Psoas muscle (tissue), 8 donors: ENCODE measurements around the gene TNRC6B. TPM values are rescaled to one million over a fixed set of nuclear protein-coding genes. Genes with fewer than 3 reads are reported as not detected.
"Not testable (repeated sequence)": the region's sequence is repeated elsewhere in the genome, so short reads cannot be mapped to it uniquely, and the experiment has no call there.

ENCODE experiments used
- ATAC-seq, 4 donors: fragments of 200-7000 bp; cut with Tn5 transposase; one replicate each; pipeline ENCODE4 v1.9.1; 2020; ENCODE audit warnings: moderate library complexity in 3 of 4, mild to moderate bottlenecking in 2 of 4
- DNase-seq, 2 donors: peaks; one replicate each; pipeline ENCODE4 v3.0.0-alpha.2; 2020
- H3K27ac ChIP-seq: fragments of 200-600 bp; one replicate; pipeline ENCODE4 v1.8.0; 2022
- H3K27me3 ChIP-seq, 3 donors: fragments of 200-600 bp in 1 of 3; one replicate each; pipeline versions ENCODE4 v1.6.1 to v1.8.0; 2013 to 2022; ENCODE audit warnings: low read length in 2 of 3, mild to moderate bottlenecking in 2 of 3, moderate library complexity in 1 of 3; ENCODE audit not compliant: insufficient read depth in 3 of 3
- H3K36me3 ChIP-seq, 2 donors: fragments of 200-600 bp in 1 of 2; one replicate each; pipeline versions ENCODE4 v1.6.1 to v1.8.0; 2013 to 2022; ENCODE audit warnings: low read depth in 1 of 2, mild to moderate bottlenecking in 1 of 2, moderate library complexity in 1 of 2; ENCODE audit not compliant: insufficient read depth in 1 of 2
- H3K4me1 ChIP-seq: fragments of 200-600 bp; one replicate; pipeline ENCODE4 v1.8.0; 2022
- H3K4me3 ChIP-seq: fragments of 200-600 bp; one replicate; pipeline ENCODE4 v1.8.0; 2022; ENCODE audit warnings: mild to moderate bottlenecking
- H3K9me3 ChIP-seq: fragments of 200-600 bp; one replicate; pipeline ENCODE4 v1.8.0; 2022
- CTCF ChIP-seq: fragments of 200-600 bp; IDR thresholded peaks from one replicate; pipeline ENCODE4 v1.8.0; 2022; ENCODE audit warnings: antibody characterized with exemption
- WGBS, 3 donors: extraction: QIAGEN DNeasy Blood & Tissue Kit; methylation state at CpG; one replicate each; pipeline versions ENCODE4 v1.1.6 to v1.1.7; 2013; 5-methylcytosine and 5-hydroxymethylcytosine counted together
- intact Hi-C, 2 donors: fragments of 100-400 bp; cut with DNase I; formaldehyde crosslinking; loops; one replicate each; pipeline versions ENCODE4 v1.11.0 to v1.14.2; 2022
- polyA plus RNA-seq, 3 donors: library from polyadenylated mRNA; stranded (reverse); fragments of 200-250 nt; gene quantifications; one replicate each; pipeline ENCODE4 v1.2.3, GENCODE V29; 2013
- total RNA-seq, 4 donors: library from RNA; stranded (reverse); fragmentation: NEBNext Ultra II Directional in 2 of 4; extraction: Animal tissue kit (Norgen Biotek cat#: 25700) in 2 of 4; gene quantifications; one replicate each; pipeline versions ENCODE4 v1.2.1 to v1.2.4, GENCODE V29; 2021 to 2023
- donor health status: healthy with polysubstance abuse.
- donor health status: DM: no; HTN: no; CAD: no; lungs with moderate emphysema.
- donor health status: Bipolar disorder and iron deficiency.
- donor health status: healthy.
- donor health status: DM: yes; HTN: yes; CAD: no.
- donor health status: DM: no; HTN: no; CAD: no.
- donor health status: DM: no; HTN: no; CAD: no.
- donor health status: DM: yes; HTN: yes; CAD: no.

TNRC6B gene
- total and polyA plus RNA-seq, 7 donors: 2.2 to 49.4 (median 27.9) TPM

GRCh38 chr22:40221055-40221414 is 43.3 kb downstream of the TNRC6B start:
- Histone ChIP-seq H3K27ac (peak overlapping the region; percentile 77), H3K4me3 (no peak overlapping the region)
- WGBS, 3 donors: 37 to 57% (median 41%) methylated on average over 5 of the region's 5 CpGs

DNA sequence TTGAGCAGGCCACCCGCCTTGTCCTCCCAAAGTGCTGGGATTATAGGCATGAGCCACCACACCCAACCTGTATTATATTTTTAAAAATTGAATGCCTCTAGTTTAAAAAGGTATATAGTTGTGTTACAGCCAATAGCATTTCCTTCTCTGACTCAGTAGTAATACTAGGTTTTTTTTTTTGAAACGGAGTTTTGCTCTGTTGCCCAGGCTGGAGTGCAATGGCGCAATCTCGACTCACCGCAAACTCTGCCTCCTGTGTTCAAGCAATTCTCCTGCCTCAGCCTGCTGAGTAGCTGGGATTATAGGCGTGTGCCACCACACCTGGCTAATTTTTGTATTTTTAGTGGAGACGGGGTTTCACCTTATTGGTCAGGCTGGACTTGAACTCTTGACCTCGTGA is 45.3 kb downstream of the TNRC6B start:
- intact Hi-C loops, H3K4me3 ChIP-seq, H3K27me3 ChIP-seq, H3K27ac ChIP-seq, ATAC-seq, DNase-seq, H3K9me3 ChIP-seq, H3K36me3 ChIP-seq: not testable (repeated sequence)
- WGBS, 3 donors: 92 to 96% (median 93%) methylated on average over 8 of the region's 8 CpGs
- peaks cover 65% of the 10 kb centered on the region for H3K4me1 ChIP-seq

More at GRCh38 chr22:40221055-40221414, 43.3 kb downstream of the TNRC6B start:
- Histone ChIP-seq H3K9me3 (no peaks in the 10 kb centered on the region), H3K27me3 (no peaks in the 10 kb centered on the region), H3K36me3 (no peaks in the 10 kb centered on the region), H3K4me1 (peaks cover 65% of the 10 kb centered on the region)
- DNase-seq (no peak), ATAC-seq (peak; percentile 72 to 82 (median 75))
- intact Hi-C loops: no loop called here
- TF ChIP-seq CTCF: no peak

GRCh38 chr22:40224702-40225101 is 47.0 kb downstream of the TNRC6B start:
- H3K4me1 ChIP-seq: peaks cover 55% of the 10 kb centered on the region
- ATAC-seq (no peak), DNase-seq (no peak)
- no peak overlapping the region for H3K27ac ChIP-seq
- no peak overlapping the region for H3K4me3 ChIP-seq
- intact Hi-C loops: no loop called here
- peaks cover 0 to 4% of the 10 kb centered on the region in 2 donors for H3K36me3 ChIP-seq
- no peak for TF ChIP-seq CTCF
- no peaks in the 10 kb centered on the region for H3K9me3 ChIP-seq
- WGBS, 3 donors: 81 to 84% (median 82%) methylated on average over 6 of the region's 6 CpGs
- H3K27me3 ChIP-seq: no peaks in the 10 kb centered on the region

DNA sequence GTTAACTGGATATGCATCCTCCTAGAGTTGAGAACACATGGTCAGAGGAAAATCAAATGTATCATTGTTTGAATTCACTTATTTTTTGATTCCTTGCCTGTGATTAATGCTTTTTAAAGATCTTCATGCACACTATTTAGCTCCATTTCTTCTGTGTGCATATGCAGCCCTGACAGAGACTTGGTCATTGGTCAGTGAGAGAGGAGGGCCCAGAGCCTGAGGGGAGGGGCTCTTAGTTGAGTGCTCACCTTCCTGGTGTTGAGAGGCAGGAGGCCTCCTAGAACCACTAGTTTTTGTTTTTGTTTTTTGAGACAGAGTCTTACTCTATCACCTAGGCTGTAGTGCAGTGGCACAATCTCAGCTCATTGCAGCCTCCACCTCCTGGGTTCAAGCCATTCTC is 48.9 kb downstream of the TNRC6B start:
- Histone ChIP-seq H3K27ac (no peak overlapping the region), H3K9me3 (no peaks in the 10 kb centered on the region), H3K4me1 (peaks cover 44% of the 10 kb centered on the region), H3K27me3 (no peaks in the 10 kb centered on the region), H3K36me3 (peaks cover 0 to 6% of the 10 kb centered on the region in 2 donors), H3K4me3 (no peak overlapping the region)
- no peak for TF ChIP-seq CTCF
- no peak for ATAC-seq
- DNase-seq: no peak
- intact Hi-C loops: no loop called here

DNA sequence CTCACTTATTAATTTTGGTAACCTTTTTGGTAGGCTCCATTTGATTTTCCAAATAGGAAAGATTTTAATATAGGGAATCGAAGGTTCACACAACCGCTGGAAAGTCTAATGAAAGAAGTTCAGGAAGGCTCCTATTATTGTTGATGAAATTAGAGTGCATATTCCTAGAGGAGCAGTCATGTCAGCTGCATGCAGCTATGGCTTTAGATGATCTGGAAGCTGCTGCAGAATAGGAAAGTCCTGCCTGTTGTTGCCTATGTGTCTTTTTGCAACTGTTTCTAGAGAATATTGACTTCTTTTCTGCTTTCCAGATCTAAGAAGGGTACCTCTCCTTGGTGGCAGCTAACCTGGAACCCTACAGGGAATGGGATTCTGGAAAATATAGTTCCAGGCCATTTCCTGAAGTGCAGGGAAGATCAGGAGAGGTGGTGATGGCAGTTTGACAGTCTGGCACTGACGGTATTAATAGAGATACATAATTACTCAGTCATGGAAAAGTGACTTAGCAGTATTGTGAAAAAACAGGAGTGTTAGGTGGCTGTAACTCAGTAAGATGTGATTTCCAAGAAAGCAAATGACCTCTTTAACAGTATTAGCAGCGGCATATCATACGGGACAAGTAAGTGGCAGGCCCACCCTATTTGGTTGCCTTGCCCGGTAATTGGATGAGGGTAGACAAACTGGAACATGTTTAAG is 54.0 kb downstream of the TNRC6B start:
- DNase-seq (no peak), ATAC-seq (peak; percentile 78 to 89 (median 86))
- Histone ChIP-seq H3K9me3 (no peaks in the 10 kb centered on the region), H3K36me3 (peaks cover 0 to 6% of the 10 kb centered on the region in 2 donors), H3K27me3 (no peaks in the 10 kb centered on the region), H3K4me3 (no peak overlapping the region), H3K27ac (peak overlapping the region; percentile 68), H3K4me1 (peaks cover 44% of the 10 kb centered on the region)
- no peak for TF ChIP-seq CTCF
- 46 to 58% (median 49%) methylated on average over 6 of the region's 6 CpGs for WGBS, 3 donors
- intact Hi-C loops: loop anchor here in 1 of 2 donors (5.0 kb wide), 1 partner anchor 41 kb away; no protein-coding TSS in a partner anchor
